ENCODE measurements around the gene RANGRF.

Gene RANGRF

GRCh38 chr17:8264836-8265542, 23.5 kb upstream of the RANGRF start:
- H3K27ac ChIP-seq (ENCODE audit: low read length) = no peak overlapping the region
- TF ChIP-seq EZH2 (optimal IDR thresholded peaks at IDR 0.05; ENCODE audit: low read depth, low read length) (no peak), EZH2phosphoT487 (IDR thresholded peaks at IDR 0.05; ENCODE audit: low read length) (no peak), CTCF (IDR thresholded peaks at IDR 0.05; ENCODE audit: low read length) (no peak)
- H3K9me2 ChIP-seq (replicated peaks; ENCODE audit: insufficient read depth, low read length) = no peaks in the 10 kb centered on the region
- no peak overlapping the region for H2AFZ ChIP-seq (ENCODE audit: low read length)
- H3K4me1 ChIP-seq (ENCODE audit: low read length) = no peaks in the 10 kb centered on the region
- DNase-seq = no peak
- no peaks in the 10 kb centered on the region for H3K27me3 ChIP-seq (replicated peaks; ENCODE audit: insufficient read depth, low read length)
- H3K4me3 ChIP-seq (ENCODE audit: low read length) = no peak overlapping the region
- no peaks in the 10 kb centered on the region for H4K20me1 ChIP-seq (ENCODE audit: insufficient read depth, low read length)
- peaks cover 4% of the 10 kb centered on the region; the same call in 1 of the 2 replicates for H3K36me3 ChIP-seq (replicated peaks; ENCODE audit: insufficient read depth, low read length)
- H3K9ac ChIP-seq (ENCODE audit: low read length) = no peak overlapping the region
- H3F3A ChIP-seq (ENCODE audit: insufficient read depth, low read length) = no peaks in the 10 kb centered on the region
- H3K79me2 ChIP-seq (ENCODE audit: low read length) = no peaks in the 10 kb centered on the region
- H3K4me2 ChIP-seq (ENCODE audit: low read depth, low read length) = no peak overlapping the region
- no peaks in the 10 kb centered on the region for H3K9me3 ChIP-seq (replicated peaks; ENCODE audit: insufficient read depth, low read length)

- peaks cover 4% of the 10 kb centered on the region; the same call in 1 of the 2 replicates for H3K36me3 ChIP-seq (replicated peaks; ENCODE audit: insufficient read depth, low read length)
- DNase-seq = no peak
- H3K9me3 ChIP-seq (replicated peaks; ENCODE audit: insufficient read depth, low read length) = no peaks in the 10 kb centered on the region
- H4K20me1 ChIP-seq (ENCODE audit: insufficient read depth, low read length) = no peaks in the 10 kb centered on the region
- no peaks in the 10 kb centered on the region for H3K79me2 ChIP-seq (ENCODE audit: low read length)
- H3K4me1 ChIP-seq (ENCODE audit: low read length) = no peaks in the 10 kb centered on the region
- no peak overlapping the region for H3K4me2 ChIP-seq (ENCODE audit: low read depth, low read length)
- H3K9me2 ChIP-seq (replicated peaks; ENCODE audit: insufficient read depth, low read length) = no peaks in the 10 kb centered on the region
- H3K27ac ChIP-seq (ENCODE audit: low read length) = no peak overlapping the region
- TF ChIP-seq EZH2phosphoT487 (IDR thresholded peaks at IDR 0.05; ENCODE audit: low read length) (no peak), CTCF (IDR thresholded peaks at IDR 0.05; ENCODE audit: low read length) (no peak), EZH2 (optimal IDR thresholded peaks at IDR 0.05; ENCODE audit: low read depth, low read length) (no peak)
- no peak overlapping the region for H3K9ac ChIP-seq (ENCODE audit: low read length)
- H2AFZ ChIP-seq (ENCODE audit: low read length) = no peak overlapping the region
- H3K27me3 ChIP-seq (replicated peaks; ENCODE audit: insufficient read depth, low read length) = no peaks in the 10 kb centered on the region
- H3K4me3 ChIP-seq (ENCODE audit: low read length) = no peak overlapping the region
- no peaks in the 10 kb centered on the region for H3F3A ChIP-seq (ENCODE audit: insufficient read depth, low read length)
Observed at GRCh38 chr17:8266648-8267479, 21.6 kb upstream of the RANGRF start.

GRCh38 chr17:8267480-8268147, 20.9 kb upstream of the RANGRF start:
- DNase-seq = no peak
- no peaks in the 10 kb centered on the region for H3K9me2 ChIP-seq (replicated peaks; ENCODE audit: insufficient read depth, low read length)
- H3K9ac ChIP-seq (ENCODE audit: low read length) = no peak overlapping the region
- no peaks in the 10 kb centered on the region for H3F3A ChIP-seq (ENCODE audit: insufficient read depth, low read length)
- no peaks in the 10 kb centered on the region for H3K79me2 ChIP-seq (ENCODE audit: low read length)
- no peak overlapping the region for H3K4me3 ChIP-seq (ENCODE audit: low read length)
- H4K20me1 ChIP-seq (ENCODE audit: insufficient read depth, low read length) = no peaks in the 10 kb centered on the region
- no peaks in the 10 kb centered on the region for H3K27me3 ChIP-seq (replicated peaks; ENCODE audit: insufficient read depth, low read length)
- H3K4me2 ChIP-seq (ENCODE audit: low read depth, low read length) = no peak overlapping the region
- no peaks in the 10 kb centered on the region; the same call in 1 of the 2 replicates for H3K36me3 ChIP-seq (replicated peaks; ENCODE audit: insufficient read depth, low read length)
- H3K27ac ChIP-seq (ENCODE audit: low read length) = no peak overlapping the region
- no peak overlapping the region for H2AFZ ChIP-seq (ENCODE audit: low read length)
- H3K9me3 ChIP-seq (replicated peaks; ENCODE audit: insufficient read depth, low read length) = no peaks in the 10 kb centered on the region
- TF ChIP-seq CTCF (IDR thresholded peaks at IDR 0.05; ENCODE audit: low read length) (no peak), EZH2phosphoT487 (IDR thresholded peaks at IDR 0.05; ENCODE audit: low read length) (no peak), EZH2 (optimal IDR thresholded peaks at IDR 0.05; ENCODE audit: low read depth, low read length) (no peak)
- H3K4me1 ChIP-seq (ENCODE audit: low read length) = no peaks in the 10 kb centered on the region
